OCI-LY3 (cell line): ENCODE measurements around the gene TIMM10.
A peak's percentile ranks its signal among the peaks of the same experiment; 100 is the strongest.

Experiments
- H2AFZ ChIP-seq: fragments of 200-600, 300-600 bp; shearing (Covaris generic); 2 replicates; pipeline ENCODE4 v1.6.0; 2014; ENCODE audit warnings: antibody characterized with exemption, low read depth, low read length
- H3K27ac ChIP-seq: fragments of 200-600, 300-600 bp; sonication (generic); 2 replicates; pipeline ENCODE4 v1.5.1; 2014; ENCODE audit warnings: mild to moderate bottlenecking, low read length, moderate library complexity, mixed read lengths
- H3K27me3 ChIP-seq: fragments of 200-600, 300-600 bp; sonication (generic); 2 replicates; pipeline ENCODE4 v1.6.1; 2014; ENCODE audit warnings: low read depth, low read length, mixed read lengths
- H3K36me3 ChIP-seq: fragments of 200-600, 300-600 bp; sonication (generic); replicated peaks from 2 replicates; pipeline ENCODE3; 2014; ENCODE audit warnings: low read depth, low read length, mixed read lengths
- H3K4me1 ChIP-seq: fragments of 300-600, 200-600 bp; sonication (generic); 2 replicates; pipeline ENCODE4 v1.6.1; 2014; ENCODE audit warnings: low read length, mixed read lengths
- H3K4me2 ChIP-seq: fragments of 200-600, 300-600 bp; sonication (generic); 2 replicates; pipeline ENCODE4 v1.6.1; 2014; ENCODE audit warnings: low read length, mixed read lengths
- H3K4me3 ChIP-seq: fragments of 300-600, 200-600 bp; sonication (generic); 2 replicates; pipeline ENCODE4 v1.5.1; 2014; ENCODE audit warnings: antibody characterized with exemption, mild to moderate bottlenecking, low read length, moderate library complexity
- H3K79me2 ChIP-seq: fragments of 300-600, 200-600 bp; shearing (Covaris generic); 2 replicates; pipeline ENCODE4 v1.6.1; 2014; ENCODE audit warnings: mild to moderate bottlenecking, low read length, mixed read lengths
- H3K9ac ChIP-seq: fragments of 300-600, 200-600 bp; shearing (Covaris generic); 2 replicates; pipeline ENCODE4 v1.6.0; 2014; ENCODE audit warnings: mild to moderate bottlenecking, low read length, moderate library complexity
- H3K9me3 ChIP-seq: fragments of 200-600, 300-600 bp; shearing (Covaris generic); 2 replicates; pipeline ENCODE4 v1.6.1; 2014; ENCODE audit warnings: low read length, mixed read lengths; ENCODE audit not compliant: insufficient read depth
- H4K20me1 ChIP-seq: fragments of 200-600, 300-600 bp; sonication (generic); 2 replicates; pipeline ENCODE4 v1.6.1; 2016; ENCODE audit warnings: low read length, mixed read lengths; ENCODE audit not compliant: insufficient read depth
- CTCF ChIP-seq: fragments of 200-600, 300-600 bp; sonication (generic); IDR thresholded peaks from 2 replicates; pipeline ENCODE4 v1.5.1; 2014; ENCODE audit warnings: antibody characterized with exemption, low read length, low read depth
- EZH2phosphoT487 ChIP-seq: fragments of 200-600 bp; shearing (Covaris generic); IDR thresholded peaks from 2 replicates; pipeline ENCODE4 v1.6.1; 2018; ENCODE audit warnings: antibody characterized with exemption, mixed run types, low read depth

TIMM10 gene

GRCh38 chr11:57485217-57485990 is 45.1 kb downstream of the TIMM10 start:
- TF ChIP-seq EZH2phosphoT487 = no peak
- TF ChIP-seq CTCF = no peak
- H3K9me3 ChIP-seq = no peaks in the 10 kb centered on the region
- H2AFZ ChIP-seq = no peak overlapping the region
- no peaks in the 10 kb centered on the region for H4K20me1 ChIP-seq
- peak overlapping the region; percentile 72 for H3K27ac ChIP-seq
- no peak overlapping the region for H3K4me3 ChIP-seq
- H3K9ac ChIP-seq = no peak overlapping the region
- no peak overlapping the region for H3K4me2 ChIP-seq
- H3K36me3 ChIP-seq = peaks cover 50% of the 10 kb centered on the region
- peaks cover 43% of the 10 kb centered on the region for H3K4me1 ChIP-seq
- no peaks in the 10 kb centered on the region for H3K79me2 ChIP-seq
- no peaks in the 10 kb centered on the region for H3K27me3 ChIP-seq

- Histone ChIP-seq H2AFZ (no peak overlapping the region), H3K9ac (peak overlapping the region; percentile 52; the same call in 1 of the 2 replicates), H3K4me3 (peak overlapping the region; percentile 50), H3K27me3 (no peaks in the 10 kb centered on the region), H3K4me2 (peak overlapping the region; percentile 96), H3K4me1 (peaks cover 54% of the 10 kb centered on the region), H3K79me2 (no peaks in the 10 kb centered on the region), H3K9me3 (no peaks in the 10 kb centered on the region), H3K36me3 (peaks cover 39% of the 10 kb centered on the region), H4K20me1 (no peaks in the 10 kb centered on the region), H3K27ac (peak overlapping the region; percentile 72)
- TF ChIP-seq EZH2phosphoT487 = no peak
- no peak for TF ChIP-seq CTCF
Measured at GRCh38 chr11:57484141-57484710, 46.3 kb downstream of the TIMM10 start.

- peak overlapping the region; percentile 79 for H3K4me3 ChIP-seq
Measured at GRCh38 chr11:57483562-57483918, 47.0 kb downstream of the TIMM10 start.

More at GRCh38 chr11:57483562-57483918, 47.0 kb downstream of the TIMM10 start:
- Histone ChIP-seq H2AFZ (no peak overlapping the region), H3K79me2 (no peaks in the 10 kb centered on the region), H3K9me3 (no peaks in the 10 kb centered on the region), H3K27ac (peak overlapping the region; percentile 72), H3K4me2 (peak overlapping the region; percentile 96), H4K20me1 (no peaks in the 10 kb centered on the region), H3K36me3 (peaks cover 32% of the 10 kb centered on the region), H3K27me3 (no peaks in the 10 kb centered on the region), H3K9ac (peak overlapping the region; percentile 51), H3K4me1 (peaks cover 61% of the 10 kb centered on the region)
- TF ChIP-seq EZH2phosphoT487 = no peak
- TF ChIP-seq CTCF = no peak
